Stomach (tissue), 4 donors: ENCODE results near the gene ZBTB39.

Experiments used
- EP300 ChIP-seq: sonication (generic); formaldehyde crosslinking; IDR thresholded peaks from one replicate; pipeline ENCODE4 v1.6.1; 2017; ENCODE audit warnings: antibody characterized with exemption
- POLR2AphosphoS5 ChIP-seq, 3 donors: sonication (generic); formaldehyde crosslinking; IDR thresholded peaks; one replicate each; pipeline ENCODE4 v1.6.1; 2016; ENCODE audit warnings: antibody characterized with exemption in 3 of 3
- TF ChIP-seq, protein P1 (sequence below), 7 experiments: fragments of 450-650 bp in 4 of 7; fragments of 200-600 bp in 3 of 7; sonication (generic) in 3 of 7; IDR thresholded peaks; one replicate each; pipeline ENCODE4 v1.5.1; 2016 to 2019; ENCODE audit warnings: antibody characterized with exemption in 7 of 7, control low read depth in 2 of 7, mild to moderate bottlenecking in 1 of 7

DNA sequence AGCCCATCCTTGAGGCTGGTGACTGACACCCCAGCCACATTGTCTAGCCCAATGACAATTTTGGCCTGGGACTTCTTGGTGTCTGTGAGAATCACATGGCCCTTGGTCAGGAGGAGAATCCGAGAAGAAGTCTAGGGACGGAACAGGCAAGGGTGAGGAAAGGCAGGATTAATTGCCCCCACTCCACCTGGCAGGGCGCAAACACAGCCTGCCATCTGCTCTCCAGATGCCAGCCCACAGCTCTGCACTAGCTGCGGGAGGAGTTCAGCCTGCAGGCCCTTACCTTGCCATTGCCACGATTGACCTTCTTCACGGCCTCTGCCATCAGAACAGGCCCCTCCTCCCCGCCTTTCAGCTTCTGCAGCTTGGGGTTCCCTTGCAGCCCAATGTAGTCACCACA is 23.1 kb upstream of the ZBTB39 start:
- TF ChIP-seq EP300 (no peak), POLR2AphosphoS5 (IDR thresholded peaks at IDR 0.05) (no peak)
- TF ChIP-seq, protein P1, sequence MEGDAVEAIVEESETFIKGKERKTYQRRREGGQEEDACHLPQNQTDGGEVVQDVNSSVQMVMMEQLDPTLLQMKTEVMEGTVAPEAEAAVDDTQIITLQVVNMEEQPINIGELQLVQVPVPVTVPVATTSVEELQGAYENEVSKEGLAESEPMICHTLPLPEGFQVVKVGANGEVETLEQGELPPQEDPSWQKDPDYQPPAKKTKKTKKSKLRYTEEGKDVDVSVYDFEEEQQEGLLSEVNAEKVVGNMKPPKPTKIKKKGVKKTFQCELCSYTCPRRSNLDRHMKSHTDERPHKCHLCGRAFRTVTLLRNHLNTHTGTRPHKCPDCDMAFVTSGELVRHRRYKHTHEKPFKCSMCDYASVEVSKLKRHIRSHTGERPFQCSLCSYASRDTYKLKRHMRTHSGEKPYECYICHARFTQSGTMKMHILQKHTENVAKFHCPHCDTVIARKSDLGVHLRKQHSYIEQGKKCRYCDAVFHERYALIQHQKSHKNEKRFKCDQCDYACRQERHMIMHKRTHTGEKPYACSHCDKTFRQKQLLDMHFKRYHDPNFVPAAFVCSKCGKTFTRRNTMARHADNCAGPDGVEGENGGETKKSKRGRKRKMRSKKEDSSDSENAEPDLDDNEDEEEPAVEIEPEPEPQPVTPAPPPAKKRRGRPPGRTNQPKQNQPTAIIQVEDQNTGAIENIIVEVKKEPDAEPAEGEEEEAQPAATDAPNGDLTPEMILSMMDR (IDR thresholded peaks at IDR 0.05): no peak
